ENCODE data around the gene IL10RA. TPM values are rescaled to one million over a fixed set of nuclear protein-coding genes. Genes with fewer than 3 reads are reported as not detected.
"Not testable (repeated sequence)": the region's sequence is repeated elsewhere in the genome, so short reads cannot be mapped to it uniquely, and the experiment has no call there.

IL10RA gene
- total RNA-seq, 1 experiment from 2014 or later, result 0.07 TPM

DNA sequence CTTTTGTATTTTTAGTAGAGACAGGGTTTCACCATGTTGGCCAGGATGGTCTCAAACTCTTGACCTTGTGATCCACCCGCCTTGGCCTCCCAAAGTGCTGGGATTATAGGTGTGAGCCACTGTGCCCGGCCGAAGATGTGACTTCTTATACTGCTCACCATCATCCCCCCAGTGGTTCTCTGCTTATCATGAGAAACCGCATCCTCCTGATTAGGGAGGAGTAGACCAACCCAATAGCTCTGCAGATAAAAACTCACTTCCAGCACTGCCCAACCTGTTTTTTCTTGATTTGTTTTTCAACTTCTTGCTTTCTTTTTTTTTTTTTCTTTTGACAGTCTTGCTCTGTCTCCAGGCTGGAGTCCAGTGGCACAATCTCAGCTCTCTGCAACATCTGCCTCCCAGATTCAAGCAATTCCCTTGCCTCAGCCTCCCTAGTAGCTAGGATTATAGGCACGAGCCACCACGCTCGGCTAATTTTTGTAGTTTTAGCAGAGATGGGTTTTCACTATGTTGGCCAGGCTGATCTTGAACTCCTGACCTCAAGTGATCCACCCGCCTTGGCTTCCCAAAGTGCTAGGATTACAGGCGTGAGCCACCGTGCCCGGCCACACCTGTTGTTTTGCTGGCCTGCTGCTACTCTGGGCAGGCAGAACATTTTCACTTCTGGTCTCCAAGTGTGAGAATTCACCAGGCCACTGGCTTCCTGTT lies 21.5 kb downstream of the IL10RA start:
- DNase-seq (ENCODE audit: low read depth), result not testable (repeated sequence)

DNA sequence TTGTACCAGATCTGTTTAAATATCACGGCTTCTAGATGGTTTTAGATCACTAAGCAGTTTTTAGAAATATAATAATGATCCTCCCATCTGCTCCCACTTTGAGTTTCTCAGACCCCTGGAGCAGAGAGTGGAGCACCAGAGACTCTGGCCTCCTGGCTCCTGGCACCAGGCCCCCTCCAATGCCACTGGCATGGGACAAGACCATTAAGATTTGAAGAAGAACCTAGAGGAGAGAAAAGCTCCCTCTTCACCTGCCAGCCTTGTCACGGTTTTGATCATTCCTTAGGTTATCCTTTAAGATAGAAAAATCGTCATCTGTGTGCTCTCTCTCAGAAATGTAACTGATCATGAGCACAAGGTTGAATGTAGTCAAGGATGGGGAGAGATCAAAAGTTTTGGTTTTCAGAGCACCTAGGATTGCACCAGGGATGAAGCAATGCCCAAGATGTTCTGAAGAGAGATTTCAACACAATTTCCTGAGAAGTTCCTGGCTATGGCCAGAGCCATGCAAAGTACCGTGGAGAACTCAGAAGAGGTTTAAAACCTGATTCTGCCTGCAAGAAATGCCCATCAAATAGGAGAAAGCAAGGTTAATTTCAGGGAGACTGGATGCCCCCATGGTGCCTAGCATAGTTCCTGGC lies 22.2 kb downstream of the IL10RA start:
- DNase-seq (ENCODE audit: low read depth), result no peak

DNA sequence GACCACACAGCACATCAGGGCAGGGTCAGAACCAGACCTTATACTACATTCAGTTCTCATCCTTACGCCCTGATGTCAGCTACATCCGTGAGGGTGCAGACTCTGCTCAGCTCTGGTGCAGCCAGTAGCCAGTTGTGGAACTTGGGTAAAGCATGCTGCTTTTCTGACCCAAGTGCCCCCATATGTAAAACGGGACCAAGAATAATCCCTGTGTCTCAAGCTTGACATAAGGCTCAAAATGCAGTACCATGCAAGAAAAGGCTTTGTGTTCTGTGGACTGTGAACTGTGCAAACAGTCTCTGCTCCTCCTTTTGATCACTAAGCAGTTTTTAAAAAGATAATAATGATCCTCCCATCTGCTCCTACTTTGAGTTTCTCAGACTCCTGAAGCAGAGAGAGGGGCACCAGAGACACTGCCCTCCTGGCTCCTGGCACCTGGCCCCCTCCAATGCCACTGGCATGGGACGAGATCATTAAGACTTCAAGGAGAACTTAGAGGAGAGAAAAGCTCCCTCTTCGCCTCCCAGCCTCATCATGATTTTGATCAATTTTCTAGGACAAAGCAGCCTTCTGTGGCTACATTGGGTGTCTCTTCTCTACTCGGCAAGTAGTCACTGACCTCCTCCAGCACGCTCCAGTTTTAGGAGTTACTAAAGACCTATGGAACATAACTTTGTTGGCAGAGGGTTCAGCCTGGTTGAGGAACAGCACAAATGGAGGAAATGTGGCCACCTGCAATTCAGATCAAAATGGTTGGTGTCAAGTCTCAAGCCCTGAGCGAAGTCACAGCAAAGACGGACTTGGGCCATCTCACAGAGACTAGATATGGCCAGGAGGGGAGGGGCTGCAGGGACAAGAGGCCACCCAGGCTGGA lies 23.9 kb downstream of the IL10RA start:
- DNase-seq (ENCODE audit: low read depth), result no peak

DNA sequence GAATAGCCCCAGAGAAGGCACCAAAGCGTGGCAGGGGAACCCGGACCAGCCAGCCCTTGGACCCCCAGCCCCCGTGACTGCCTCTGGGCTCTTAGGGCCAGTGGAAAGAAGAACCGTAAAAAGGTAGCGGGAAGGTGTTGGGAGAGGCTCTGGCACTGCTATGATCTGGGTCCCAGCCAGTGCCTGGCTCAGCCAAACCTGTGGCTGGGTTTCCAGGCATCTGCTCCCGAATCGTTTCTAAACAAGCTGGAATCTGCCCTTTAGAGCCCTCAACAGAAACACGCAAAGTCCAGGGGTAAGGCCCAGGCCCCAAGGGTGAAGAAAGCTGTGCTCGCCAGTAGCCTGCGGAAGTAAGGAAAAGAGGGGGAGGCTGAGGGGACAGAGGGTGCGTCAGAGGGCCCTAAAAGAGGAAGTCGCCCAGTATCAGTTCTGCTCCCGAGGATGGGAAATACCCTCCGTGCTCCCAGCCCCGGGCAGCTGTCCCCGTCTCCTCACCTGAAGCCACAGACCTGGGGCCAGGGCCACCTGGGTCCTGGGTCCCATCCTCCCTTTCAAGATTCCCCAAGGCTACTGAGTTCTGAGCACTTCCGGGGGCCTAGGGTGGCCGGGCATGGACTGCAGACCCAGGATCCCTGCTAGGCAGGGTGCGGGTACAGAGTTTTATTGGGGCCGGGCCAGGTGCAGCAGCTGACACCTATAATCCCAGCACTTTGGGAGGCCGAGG lies 24.7 kb downstream of the IL10RA start:
- DNase-seq (ENCODE audit: low read depth), result no peak

DNA sequence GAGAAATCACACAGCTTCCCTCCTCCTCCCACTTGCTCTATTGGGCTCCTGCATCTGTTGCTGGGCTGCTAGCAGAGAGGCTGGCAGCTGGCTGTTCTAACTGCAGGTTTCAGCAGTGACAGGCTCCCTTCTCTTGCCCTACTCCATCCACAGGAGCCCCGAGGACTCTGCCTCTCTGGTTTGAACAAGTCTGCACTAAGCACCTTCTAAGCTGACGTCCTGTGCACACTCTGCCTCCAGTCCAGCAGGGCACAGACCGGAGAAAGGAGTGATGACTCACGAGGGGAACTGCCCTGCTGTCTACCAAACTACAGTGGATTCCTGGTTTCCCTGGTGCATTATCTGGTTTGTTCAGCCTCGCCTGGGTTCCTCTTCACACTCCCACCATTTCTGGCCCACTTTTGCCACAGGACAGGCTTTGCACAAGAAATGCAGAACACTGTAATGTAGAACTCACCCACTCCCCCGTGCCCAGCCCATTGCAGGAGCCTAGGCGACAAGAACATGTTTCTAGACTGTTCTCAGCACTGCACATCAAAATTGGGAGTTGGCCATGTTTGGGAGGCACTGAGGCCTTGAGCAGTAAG lies 26.0 kb downstream of the IL10RA start:
- DNase-seq (ENCODE audit: low read depth), result peak; percentile 27

DNA sequence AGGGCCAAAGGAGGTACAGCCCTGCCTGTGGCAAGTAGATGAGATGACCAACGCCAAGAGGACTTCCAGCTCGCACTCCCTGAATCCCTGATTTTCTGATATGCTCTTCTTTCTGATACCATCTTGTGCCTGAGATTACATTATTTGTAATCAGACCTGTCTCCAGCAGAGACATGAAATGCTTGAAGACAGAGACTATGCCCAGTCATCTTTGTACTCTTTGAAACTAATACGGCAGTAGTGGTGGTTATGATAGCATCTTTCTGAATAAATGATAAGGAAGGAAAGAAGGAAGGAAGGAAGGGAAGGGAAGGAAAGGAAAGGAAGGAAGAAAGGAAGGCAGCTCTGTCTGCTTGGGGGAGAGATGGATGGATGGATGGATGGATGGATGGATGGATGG lies 27.8 kb downstream of the IL10RA start:
- no peak for DNase-seq (ENCODE audit: low read depth)

DNA sequence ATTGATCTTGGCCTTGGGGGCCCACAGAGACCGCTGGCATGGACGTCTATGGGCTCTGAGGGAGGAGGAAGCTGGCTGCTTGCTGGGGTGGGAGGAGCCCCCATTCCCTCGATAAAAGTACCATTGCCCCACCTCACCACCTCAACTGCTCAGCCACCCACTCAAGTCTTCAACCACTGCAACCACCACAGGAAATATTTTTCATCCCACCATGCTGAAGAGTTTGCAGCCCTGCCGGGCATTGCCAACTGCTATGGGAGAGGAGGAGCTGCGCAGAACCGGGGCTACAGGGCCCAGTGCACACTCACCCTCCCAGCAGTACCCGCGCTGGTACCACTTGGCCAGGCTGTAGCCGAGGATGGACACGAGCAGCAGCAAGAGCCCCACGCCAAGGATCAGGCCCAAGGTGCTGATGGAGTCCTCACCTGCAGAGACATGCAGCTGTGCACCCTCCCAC lies 29.2 kb downstream of the IL10RA start:
- no peak for DNase-seq (ENCODE audit: low read depth)

DNA sequence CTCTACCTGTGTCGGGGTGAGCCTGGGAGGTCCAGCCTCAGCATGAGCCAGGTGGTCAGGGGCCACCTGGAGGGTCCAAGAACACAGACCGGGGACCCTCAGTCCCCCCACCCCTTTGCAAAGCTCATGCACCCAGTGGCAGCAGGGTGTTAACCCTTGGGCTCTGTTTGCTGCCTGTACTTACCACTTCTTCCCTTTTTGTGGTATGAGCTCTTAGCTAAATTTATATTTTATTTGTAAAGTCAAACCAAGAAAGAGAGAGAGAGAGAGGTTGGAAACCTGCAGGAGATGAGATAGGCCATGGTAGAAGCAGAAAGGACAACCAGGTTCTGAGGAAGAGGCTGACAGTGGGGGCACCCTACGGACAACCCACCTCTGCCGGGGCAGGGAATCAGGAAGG lies 29.9 kb downstream of the IL10RA start:
- no peak for DNase-seq (ENCODE audit: low read depth)

DNA sequence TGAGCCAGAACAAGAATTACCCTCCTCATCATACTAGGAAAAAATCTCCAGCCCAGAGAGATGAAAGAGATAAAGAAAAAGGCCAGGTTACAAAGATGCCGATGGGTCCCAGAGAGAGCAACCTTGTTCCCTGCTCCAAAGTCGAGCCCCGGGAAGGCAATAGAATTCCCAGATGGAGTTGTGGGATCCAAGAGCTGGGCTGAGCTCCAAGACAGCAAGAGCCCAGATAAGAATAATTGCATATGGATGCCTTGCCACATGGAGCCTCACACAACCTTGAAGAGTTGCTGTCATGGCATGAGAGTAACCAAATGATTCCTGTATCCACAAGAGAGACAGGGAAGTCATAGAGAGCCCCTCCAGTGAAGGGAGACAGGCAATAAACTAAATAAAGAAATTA lies 30.9 kb downstream of the IL10RA start:
- DNase-seq (ENCODE audit: low read depth), result no peak

DNA sequence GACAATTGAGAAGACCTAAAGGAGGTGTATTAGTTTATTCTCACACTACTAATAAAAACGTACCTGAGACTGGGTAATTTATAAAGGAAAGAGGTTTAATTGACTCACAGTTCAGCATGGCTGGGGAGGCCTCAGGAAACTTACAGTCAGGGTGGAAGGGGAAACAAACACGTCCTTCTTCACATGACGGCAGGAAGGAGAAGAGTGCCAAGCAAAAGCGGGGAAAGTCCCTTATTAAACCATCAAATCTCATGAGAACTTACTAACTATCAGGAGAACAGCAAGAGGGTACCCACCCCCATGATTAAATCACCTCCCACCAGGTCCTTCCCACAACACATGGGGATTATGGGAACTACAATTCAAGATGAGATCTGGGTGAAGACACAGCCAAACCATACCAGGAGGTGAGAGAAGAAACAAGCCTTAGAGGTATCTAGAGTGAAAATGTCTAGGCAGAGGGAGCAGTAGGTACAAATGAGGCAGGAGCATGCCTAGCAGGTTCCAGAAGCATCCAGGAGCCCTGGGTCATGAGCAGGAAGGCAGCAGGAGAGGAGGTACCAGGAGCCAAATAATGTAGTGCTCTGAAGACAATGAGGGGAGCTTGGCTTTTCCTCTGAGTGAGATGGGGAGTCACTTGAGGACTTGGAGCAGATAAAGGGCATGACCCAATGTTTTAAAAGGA lies 31.6 kb downstream of the IL10RA start:
- DNase-seq (ENCODE audit: low read depth), result no peak

DNA sequence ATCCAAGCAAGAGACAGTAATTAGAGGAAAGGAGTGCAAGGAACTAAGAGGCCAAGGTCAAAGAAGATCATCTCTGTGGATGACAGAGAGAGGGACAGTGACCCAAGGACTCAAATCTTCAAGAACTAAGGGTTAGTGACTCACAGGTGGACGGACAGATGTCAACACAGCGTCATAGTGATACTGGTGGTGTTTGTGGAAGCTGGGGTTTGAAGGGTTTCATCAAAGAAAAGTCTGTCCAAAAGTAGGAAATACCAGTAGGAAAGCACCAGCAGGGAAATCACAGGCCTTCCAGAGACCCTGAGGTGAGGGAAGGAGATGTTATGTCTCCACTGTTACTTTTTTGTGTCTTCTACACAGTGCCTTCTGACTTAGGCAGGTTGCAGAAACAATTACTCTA lies 32.2 kb downstream of the IL10RA start:
- no peak for DNase-seq (ENCODE audit: low read depth)

DNA sequence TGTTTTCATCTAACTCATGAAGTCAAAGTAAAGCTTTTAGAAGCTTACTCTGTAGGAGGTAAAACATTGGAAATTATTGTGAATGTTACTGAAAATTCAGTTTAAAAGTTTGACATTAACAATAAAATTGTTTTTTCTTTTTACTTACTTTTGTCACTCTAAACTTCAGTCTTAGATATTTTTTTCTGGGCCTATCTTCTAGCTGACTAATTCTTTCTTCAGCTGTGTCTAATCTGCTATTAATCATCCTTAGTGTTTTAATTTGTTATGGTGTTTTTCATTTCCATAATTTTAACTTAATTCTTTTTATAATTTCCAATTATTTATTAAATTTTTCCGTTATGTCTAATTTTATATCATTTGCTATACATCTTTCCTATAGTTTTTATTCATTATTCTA lies 35.0 kb downstream of the IL10RA start:
- DNase-seq (ENCODE audit: low read depth), result no peak

DNA sequence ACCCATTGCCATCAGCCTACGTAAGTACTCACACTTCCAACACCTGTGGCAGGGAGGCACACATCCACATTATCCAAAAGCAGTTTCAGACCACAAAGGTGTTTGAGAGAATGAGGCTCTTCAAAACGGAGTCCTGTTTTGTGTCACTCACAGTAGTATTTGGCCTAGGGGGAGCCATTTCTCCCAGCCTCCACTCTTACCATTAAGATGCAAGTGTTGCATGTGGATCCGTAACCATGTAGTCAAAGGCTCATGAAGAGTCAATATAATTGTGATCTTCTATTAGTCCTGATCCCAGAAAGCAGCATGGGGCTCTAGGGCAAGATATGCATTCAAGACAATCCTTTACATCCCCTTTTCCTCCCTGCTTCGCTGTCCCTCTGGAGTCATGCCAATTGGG lies 41.5 kb downstream of the IL10RA start:
- DNase-seq (ENCODE audit: low read depth), result no peak

DNA sequence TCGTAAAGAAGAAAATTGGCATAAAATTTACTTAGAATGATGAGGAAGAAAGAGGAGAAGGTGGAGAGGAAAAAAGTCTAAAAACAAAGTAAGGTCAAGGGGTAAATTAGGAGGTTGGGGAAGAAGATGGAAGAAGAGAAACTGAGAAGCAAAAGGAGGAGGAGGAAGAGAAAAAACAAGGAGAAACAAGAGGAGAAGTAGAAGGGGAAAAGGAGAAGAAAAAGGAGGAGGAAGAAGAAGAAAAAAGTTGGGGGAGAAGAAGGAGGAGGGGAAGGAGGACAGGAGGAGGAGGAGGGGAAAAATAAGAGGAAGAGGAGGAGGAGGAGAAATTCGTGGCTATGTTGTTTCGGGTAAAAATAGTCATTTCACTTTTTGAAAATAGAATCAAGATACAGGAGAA lies 42.4 kb downstream of the IL10RA start:
- DNase-seq (ENCODE audit: low read depth), result no peak

DNA sequence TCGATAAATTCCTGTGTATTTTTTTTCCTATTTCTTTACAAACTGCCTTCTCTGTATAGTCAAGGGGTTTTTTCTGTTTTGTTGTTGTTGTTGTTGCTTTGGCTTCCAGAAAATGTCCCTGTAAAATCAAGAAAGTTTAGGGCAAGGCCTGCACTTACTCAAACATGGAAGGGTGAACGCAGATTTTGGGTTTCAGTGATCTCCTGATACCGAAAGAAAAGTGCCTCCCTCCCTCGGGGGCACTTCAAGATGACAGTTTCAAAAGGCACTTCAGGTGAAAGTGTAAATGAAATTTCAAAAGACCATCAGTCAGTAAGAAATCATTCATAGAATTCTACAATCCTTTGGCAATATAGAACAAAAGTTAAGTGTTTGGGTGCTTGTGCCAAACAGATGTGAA lies 47.2 kb downstream of the IL10RA start:
- no peak for DNase-seq (ENCODE audit: low read depth)

DNA sequence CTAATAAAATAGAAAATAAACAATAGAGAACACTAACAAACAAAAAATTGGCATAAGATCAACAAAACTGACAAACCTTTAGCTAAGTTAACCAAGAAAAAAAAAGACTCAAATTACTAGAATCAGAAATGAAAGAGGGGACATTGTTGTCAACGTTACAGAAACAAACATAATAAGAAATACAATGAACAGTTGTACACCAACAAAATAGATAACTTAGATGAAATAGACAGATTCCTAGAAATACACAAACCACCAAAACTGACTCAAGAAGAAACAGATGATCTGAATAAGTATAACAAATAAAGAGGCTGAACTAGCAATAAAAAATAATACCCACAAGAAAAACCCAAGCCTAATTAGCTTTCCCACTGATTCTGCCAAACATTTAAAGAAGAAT lies 55.9 kb downstream of the IL10RA start:
- DNase-seq (ENCODE audit: low read depth), result no peak

DNA sequence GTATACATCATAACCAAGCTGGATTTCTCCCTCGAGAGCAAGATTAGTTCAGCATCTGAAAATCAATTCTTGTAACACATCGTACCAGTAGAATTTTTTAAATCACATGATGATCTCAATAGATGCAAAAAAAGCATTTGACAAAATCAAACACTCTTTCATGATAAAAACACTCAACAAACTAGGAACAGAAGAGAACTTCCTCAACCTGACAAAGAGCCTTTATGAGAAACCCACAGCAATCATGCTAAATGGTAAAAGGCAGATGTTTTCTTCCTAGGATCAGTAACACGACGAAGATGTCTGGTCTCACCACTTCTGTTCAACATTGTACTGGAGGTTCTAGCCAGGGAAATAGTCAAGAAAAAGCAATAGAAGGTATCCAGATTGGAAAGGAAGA lies 56.6 kb downstream of the IL10RA start:
- DNase-seq (ENCODE audit: low read depth), result no peak

DNA sequence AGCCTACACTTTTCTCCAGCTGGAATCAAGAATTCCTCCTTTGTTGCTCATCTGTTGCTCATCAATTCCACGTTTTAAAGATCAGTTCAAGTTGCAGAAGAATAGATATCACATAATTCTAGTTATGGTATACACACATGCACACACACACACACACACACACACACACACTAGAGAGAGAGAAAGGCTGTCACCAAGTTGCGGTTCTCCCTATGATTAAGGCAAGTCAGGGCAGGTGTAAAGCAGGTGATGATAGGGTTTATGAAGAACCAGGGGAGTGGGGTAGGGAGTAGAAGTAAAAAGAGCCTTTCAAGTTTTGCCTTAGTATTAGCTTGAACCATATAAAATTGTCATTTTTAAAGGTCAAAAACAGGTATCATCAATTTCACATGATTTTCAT lies 59.0 kb downstream of the IL10RA start:
- no peak for DNase-seq (ENCODE audit: low read depth)

DNA sequence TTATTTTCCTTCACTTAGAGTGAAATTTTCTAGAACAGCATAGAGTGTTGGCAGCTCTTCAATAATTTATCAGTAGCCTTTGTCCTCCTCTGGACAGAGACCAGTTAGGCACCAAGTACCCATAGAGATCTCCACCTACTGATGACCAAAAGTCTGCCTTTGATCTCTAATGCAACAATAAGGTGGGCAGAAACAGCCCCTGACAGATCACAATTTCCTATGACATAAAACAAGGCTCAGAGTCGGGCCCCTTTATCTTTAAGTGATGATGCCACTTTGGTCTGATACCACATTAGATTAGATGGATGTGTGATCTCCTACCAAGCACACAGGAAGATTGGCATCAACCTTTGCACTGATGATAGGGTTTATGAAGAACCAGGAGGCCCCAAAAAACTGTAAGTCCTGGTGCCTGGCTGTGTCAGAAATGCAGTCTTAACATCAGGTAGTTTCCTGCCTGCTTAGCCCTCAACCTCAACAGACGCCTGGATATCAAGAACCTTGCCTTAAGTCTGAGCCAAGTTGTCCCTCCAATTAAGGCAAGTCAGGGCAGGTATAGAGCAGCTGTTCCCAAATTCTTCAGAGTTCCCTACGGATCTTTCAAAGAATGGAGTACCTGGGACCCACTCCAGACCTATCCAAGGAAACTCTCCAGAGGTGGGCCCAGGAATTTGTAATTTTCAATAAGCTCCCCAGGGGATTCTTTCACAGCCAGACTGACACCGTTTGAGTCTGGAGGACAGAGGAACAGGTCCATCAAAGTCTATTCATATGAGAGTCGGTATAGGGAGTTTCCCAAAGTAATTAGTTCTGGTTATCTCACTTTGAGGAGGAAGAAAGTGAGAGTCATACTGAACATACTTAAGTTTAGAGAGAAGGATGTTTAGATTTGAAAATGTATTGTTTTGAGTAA lies 60.1 kb downstream of the IL10RA start:
- no peak for DNase-seq (ENCODE audit: low read depth)
